H9 (cell line): ENCODE data around the gene MICAL2. TPM values are rescaled to one million over a fixed set of nuclear protein-coding genes. Genes with fewer than 3 reads are reported as not detected.

ENCODE experiments used
- DNase-seq: peaks from one replicate; pipeline ENCODE4 v3.0.0-alpha.2; 2017
- H2AFZ ChIP-seq: one replicate; pipeline ENCODE4 v1.6.1; 2013; ENCODE audit warnings: mild to moderate bottlenecking, low read length, control low read depth, moderate library complexity
- H2AK5ac ChIP-seq: 2 replicates; pipeline ENCODE4 v1.6.1; 2013; ENCODE audit warnings: low read length, control low read depth, mixed read lengths; ENCODE audit not compliant: insufficient read length
- H2BK120ac ChIP-seq: one replicate; pipeline ENCODE4 v1.6.1; 2013; ENCODE audit warnings: low read depth, mild to moderate bottlenecking, low read length, control low read depth, inconsistent platforms; ENCODE audit not compliant: poor library complexity, severe bottlenecking
- H2BK12ac ChIP-seq: 2 replicates; pipeline ENCODE4 v1.6.1; 2013; ENCODE audit warnings: low read length, control low read depth, mixed read lengths, low read depth; ENCODE audit not compliant: insufficient read length
- H2BK15ac ChIP-seq: 2 replicates; pipeline ENCODE4 v1.6.1; 2013; ENCODE audit warnings: low read depth, low read length, control low read depth
- H2BK20ac ChIP-seq: one replicate; pipeline ENCODE4 v1.6.1; 2013; ENCODE audit warnings: low read depth, mild to moderate bottlenecking, low read length, control low read depth, inconsistent platforms; ENCODE audit not compliant: poor library complexity, severe bottlenecking
- H2BK5ac ChIP-seq: 2 replicates; pipeline ENCODE4 v1.6.1; 2013; ENCODE audit warnings: low read length, control low read depth, mixed read lengths; ENCODE audit not compliant: insufficient read length
- H3K14ac ChIP-seq: 2 replicates; pipeline ENCODE4 v1.6.1; 2013; ENCODE audit warnings: low read length, control low read depth; ENCODE audit not compliant: insufficient read depth
- H3K18ac ChIP-seq: 2 replicates; pipeline ENCODE4 v1.6.1; 2013; ENCODE audit warnings: low read depth, mild to moderate bottlenecking, mixed read lengths, low read length, control low read depth; ENCODE audit not compliant: insufficient read length
- H3K23ac ChIP-seq: 2 replicates; pipeline ENCODE4 v1.6.1; 2013; ENCODE audit warnings: low read length, control low read depth, mixed read lengths, low read depth; ENCODE audit not compliant: insufficient read length
- H3K23me2 ChIP-seq: 2 replicates; pipeline ENCODE4 v1.6.1; 2013; ENCODE audit warnings: low read depth, mild to moderate bottlenecking, mixed read lengths, low read length, control low read depth; ENCODE audit not compliant: insufficient read length, poor library complexity, severe bottlenecking
- H3K27ac ChIP-seq: 2 replicates; pipeline ENCODE4 v1.5.1; 2013; ENCODE audit warnings: low read length, control low read depth, mixed read lengths, low read depth; ENCODE audit not compliant: insufficient read length
- H3K27me3 ChIP-seq: 2 replicates; pipeline ENCODE4 v1.6.1; 2013; ENCODE audit warnings: low read length, control low read depth, inconsistent platforms; ENCODE audit not compliant: insufficient read depth
- H3K4ac ChIP-seq: 2 replicates; pipeline ENCODE4 v1.6.1; 2013; ENCODE audit warnings: low read depth, mild to moderate bottlenecking, control low read depth, inconsistent platforms, low read length, moderate library complexity
- H3K4me1 ChIP-seq: 2 replicates; pipeline ENCODE4 v1.6.1; 2013; ENCODE audit warnings: low read length, control low read depth, inconsistent platforms; ENCODE audit not compliant: insufficient read depth
- H3K4me2 ChIP-seq: 2 replicates; pipeline ENCODE4 v1.6.1; 2013; ENCODE audit warnings: low read length, control low read depth, mixed read lengths; ENCODE audit not compliant: insufficient read length, insufficient read depth
- H3K56ac ChIP-seq: 2 replicates; pipeline ENCODE4 v1.6.1; 2013; ENCODE audit warnings: low read depth, mild to moderate bottlenecking, mixed read lengths, low read length, control low read depth; ENCODE audit not compliant: insufficient read length
- H3K79me1 ChIP-seq: 2 replicates; pipeline ENCODE4 v1.6.1; 2013; ENCODE audit warnings: low read depth, mild to moderate bottlenecking, moderate library complexity, low read length, control low read depth, inconsistent platforms; ENCODE audit not compliant: insufficient read depth, poor library complexity, severe bottlenecking
- H3K79me2 ChIP-seq: 2 replicates; pipeline ENCODE4 v1.6.1; 2013; ENCODE audit warnings: low read length, control low read depth, inconsistent platforms; ENCODE audit not compliant: insufficient read depth
- H3K9ac ChIP-seq: 2 replicates; pipeline ENCODE4 v1.6.1; 2013; ENCODE audit warnings: low read length, control low read depth, mixed read lengths; ENCODE audit not compliant: insufficient read length; ENCODE audit errors: extremely low read depth
- H3K9me3 ChIP-seq: one replicate; pipeline ENCODE4 v1.6.1; 2013; ENCODE audit warnings: low read depth, low read length, inconsistent platforms; ENCODE audit not compliant: control insufficient read depth
- H3T11ph ChIP-seq: one replicate; pipeline ENCODE4 v1.6.1; 2013; ENCODE audit warnings: mild to moderate bottlenecking, low read length, control low read depth, inconsistent platforms
- H4K20me1 ChIP-seq: one replicate; pipeline ENCODE4 v1.6.1; 2013; ENCODE audit not compliant: control insufficient read depth, insufficient read length, insufficient read depth
- H4K5ac ChIP-seq: 2 replicates; pipeline ENCODE4 v1.6.1; 2013; ENCODE audit warnings: low read depth, mild to moderate bottlenecking, mixed read lengths, low read length, control low read depth; ENCODE audit not compliant: insufficient read length
- H4K8ac ChIP-seq: replicated peaks from 2 replicates; pipeline ENCODE4 v1.6.1; 2013; ENCODE audit warnings: low read length, control low read depth, mixed read lengths, low read depth; ENCODE audit not compliant: insufficient read length
- H4K91ac ChIP-seq: 2 replicates; pipeline ENCODE4 v1.6.1; 2013; ENCODE audit warnings: low read depth, mild to moderate bottlenecking, moderate library complexity, mixed read lengths, low read length, control low read depth; ENCODE audit not compliant: insufficient read length
- H3K27ac Mint-ChIP-seq, 3 experiments: 2 replicates in 2 of 3; 3 replicates in 1 of 3; pipeline ENCODE4 v1.8.0; 2020 to 2021; ENCODE audit warnings: mixed read lengths in 3 of 3, mild to moderate bottlenecking in 1 of 3, moderate library complexity in 1 of 3
- H3K27me3 Mint-ChIP-seq: 2 replicates; pipeline ENCODE4 v1.8.0; 2021; ENCODE audit warnings: low read depth, mild to moderate bottlenecking, moderate library complexity, mixed read lengths
- H3K36me3 Mint-ChIP-seq, 3 experiments: 2 replicates in 2 of 3; 3 replicates in 1 of 3; pipeline ENCODE4 v1.8.0; 2020 to 2021; ENCODE audit warnings: low read depth in 3 of 3, mixed read lengths in 3 of 3; ENCODE audit not compliant: insufficient read depth in 1 of 3
- H3K4me1 Mint-ChIP-seq, 2 experiments: 2 replicates each; pipeline ENCODE4 v1.8.0; 2020; ENCODE audit warnings: mixed read lengths in 2 of 2
- H3K4me3 Mint-ChIP-seq, 2 experiments: 2 replicates in 1 of 2; 3 replicates in 1 of 2; pipeline ENCODE4 v1.8.0; 2020 to 2021; ENCODE audit warnings: mild to moderate bottlenecking in 2 of 2, mixed read lengths in 2 of 2, moderate library complexity in 1 of 2
- H3K9me3 Mint-ChIP-seq, 2 experiments: 2 replicates in 1 of 2; 3 replicates in 1 of 2; pipeline ENCODE4 v1.8.0; 2020; ENCODE audit warnings: mild to moderate bottlenecking in 2 of 2, mixed read lengths in 2 of 2, moderate library complexity in 1 of 2
- CTCF ChIP-seq: fragments of 200-600 bp; sonication (generic); conservative IDR thresholded peaks from 3 replicates; pipeline ENCODE4 v1.8.0; 2021; ENCODE audit warnings: antibody characterized with exemption, mild to moderate bottlenecking
- WGBS: extraction: QIAGEN DNeasy Blood & Tissue Kit; methylation state at CpG from one replicate; pipeline ENCODE4 v1.1.7; 2013; ENCODE audit warnings: missing lambda C conversion rate, low lambda C conversion rate, mixed read lengths; ENCODE audit not compliant: insufficient read length; ENCODE audit errors: extremely low coverage; 5-methylcytosine and 5-hydroxymethylcytosine counted together
- total RNA-seq: library from RNA; stranded (reverse); gene quantifications from 2 replicates; pipeline ENCODE4 v1.2.1, GENCODE V29; 2021

The MICAL2 gene
- total RNA-seq, 1 experiment from 2014 or later, result 4.7 TPM

- Histone ChIP-seq H3K14ac (no peak overlapping the region), H4K8ac (no peak overlapping the region), H3K27me3 (no peaks in the 10 kb centered on the region), H3K18ac (no peak overlapping the region), H2BK120ac (no peak overlapping the region), H3K27ac (no peak overlapping the region), H3K9me3 (no peaks in the 10 kb centered on the region), H2BK15ac (no peak overlapping the region), H3K79me2 (no peaks in the 10 kb centered on the region), H3K23me2 (no peaks in the 10 kb centered on the region), H2AFZ (no peak overlapping the region), H2BK20ac (no peak overlapping the region), H2BK12ac (no peak overlapping the region), H4K91ac (no peak overlapping the region), H3K23ac (no peak overlapping the region), H3K4me1 (no peaks in the 10 kb centered on the region), H3K4ac (no peak overlapping the region), H3K4me2 (no peak overlapping the region), H4K5ac (no peak overlapping the region), H3T11ph (no peak overlapping the region), H3K79me1 (no peaks in the 10 kb centered on the region), H3K9ac (no peak overlapping the region), H2AK5ac (no peak overlapping the region), H4K20me1 (no peaks in the 10 kb centered on the region), H2BK5ac (no peak overlapping the region), H3K56ac (no peak overlapping the region)
- no peak for DNase-seq
- H3K27me3 Mint-ChIP-seq, result no peaks in the 10 kb centered on the region; the same call in 1 of the 2 replicates
- peaks cover 6 to 13% of the 10 kb centered on the region in 2 experiments for H3K4me1 Mint-ChIP-seq
- no CpG with 5 or more reads among the region's 4 CpGs for WGBS
- H3K36me3 Mint-ChIP-seq, result no peaks in the 10 kb centered on the region
- no peak for TF ChIP-seq CTCF
- no peak overlapping the region for H3K4me3 Mint-ChIP-seq
- no peak overlapping the region for H3K27ac Mint-ChIP-seq
- no peaks in the 10 kb centered on the region; a peak in 1 of 5 replicates for H3K9me3 Mint-ChIP-seq
Observed at GRCh38 chr11:12271241-12271640, 160.9 kb downstream of the MICAL2 start.
